T-helper 1 cell treated with Interleukin-12 subunit alpha and Interleukin-12 subunit beta and Interleukin-4 antibody, amounts not matched to agents 30 ng/mL and 1 ng/mL, for 36 hours (primary cell): ENCODE data around the gene NT5DC1. TPM values are rescaled to one million over a fixed set of nuclear protein-coding genes. Genes with fewer than 3 reads are reported as not detected.

Source experiments
- intact Hi-C: fragments of 100-400 bp; cut with micrococcal nuclease; formaldehyde crosslinking; loops from one replicate; pipeline ENCODE4 v1.15.1; 2024
- total RNA-seq: library from RNA; stranded (reverse); gene quantifications from 2 replicates; pipeline ENCODE4 v1.2.3, GENCODE V29; 2022

The NT5DC1 gene
- total RNA-seq, 1 donor from 2014 or later = 34.4 TPM

DNA sequence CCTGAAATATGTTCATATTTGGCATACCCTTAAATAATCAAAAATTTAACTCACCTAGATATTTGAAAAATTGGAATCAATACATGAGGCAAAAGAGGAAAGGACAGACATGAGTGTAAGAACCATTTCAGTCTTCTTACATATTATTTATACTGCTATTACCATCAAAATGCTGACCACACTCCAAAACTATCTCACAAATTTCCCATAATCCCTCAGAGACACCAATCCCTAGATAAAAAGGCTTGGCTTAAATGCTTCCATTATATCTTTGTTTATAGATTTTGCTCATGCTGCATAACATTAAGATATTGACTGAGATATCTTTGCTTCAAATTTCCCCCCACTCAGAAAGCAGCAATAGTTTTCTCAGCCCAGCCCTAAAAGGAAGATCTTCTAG lies 11.7 kb upstream of the NT5DC1 start:
- intact Hi-C loops = no loop called here

DNA sequence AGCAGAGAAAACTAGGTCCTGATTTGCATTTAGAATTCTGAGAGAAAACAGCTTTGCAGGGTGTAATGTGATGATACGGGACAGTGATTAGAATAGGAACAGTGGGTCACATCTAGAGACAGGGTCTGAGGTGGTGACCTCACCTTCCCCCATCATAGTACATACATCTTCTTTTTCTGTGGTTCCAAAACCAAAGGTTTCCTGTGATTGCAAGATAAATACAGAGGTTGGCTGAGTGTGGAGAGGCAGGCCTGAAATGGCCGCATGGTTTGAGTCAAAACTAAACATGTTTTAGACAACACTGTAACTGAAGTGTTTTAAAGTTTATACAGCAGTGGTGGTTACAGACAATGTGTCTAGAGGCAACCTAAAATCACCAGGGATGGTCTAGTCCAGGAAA lies 10.4 kb upstream of the NT5DC1 start:
- intact Hi-C loops = no loop called here

DNA sequence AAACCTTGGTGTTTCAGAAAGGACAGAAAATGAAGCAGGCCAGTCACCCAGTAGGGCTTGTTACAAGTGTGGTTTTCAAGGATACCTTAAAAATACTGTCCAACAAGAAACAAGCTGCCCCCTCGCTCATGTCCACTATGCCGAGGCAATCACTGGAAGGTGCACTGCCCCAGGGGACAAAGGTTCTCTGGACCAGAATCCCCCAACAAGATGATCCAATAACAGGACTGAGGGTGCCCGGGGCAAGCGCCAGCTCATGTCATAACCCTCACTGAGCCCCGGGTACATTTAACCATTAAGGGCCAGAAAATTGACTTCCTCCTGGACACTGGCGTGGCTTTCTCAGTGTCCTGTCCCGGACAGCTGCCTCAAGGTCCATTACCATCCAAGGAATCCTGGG lies 6.6 kb upstream of the NT5DC1 start:
- intact Hi-C loops = no loop called here

DNA sequence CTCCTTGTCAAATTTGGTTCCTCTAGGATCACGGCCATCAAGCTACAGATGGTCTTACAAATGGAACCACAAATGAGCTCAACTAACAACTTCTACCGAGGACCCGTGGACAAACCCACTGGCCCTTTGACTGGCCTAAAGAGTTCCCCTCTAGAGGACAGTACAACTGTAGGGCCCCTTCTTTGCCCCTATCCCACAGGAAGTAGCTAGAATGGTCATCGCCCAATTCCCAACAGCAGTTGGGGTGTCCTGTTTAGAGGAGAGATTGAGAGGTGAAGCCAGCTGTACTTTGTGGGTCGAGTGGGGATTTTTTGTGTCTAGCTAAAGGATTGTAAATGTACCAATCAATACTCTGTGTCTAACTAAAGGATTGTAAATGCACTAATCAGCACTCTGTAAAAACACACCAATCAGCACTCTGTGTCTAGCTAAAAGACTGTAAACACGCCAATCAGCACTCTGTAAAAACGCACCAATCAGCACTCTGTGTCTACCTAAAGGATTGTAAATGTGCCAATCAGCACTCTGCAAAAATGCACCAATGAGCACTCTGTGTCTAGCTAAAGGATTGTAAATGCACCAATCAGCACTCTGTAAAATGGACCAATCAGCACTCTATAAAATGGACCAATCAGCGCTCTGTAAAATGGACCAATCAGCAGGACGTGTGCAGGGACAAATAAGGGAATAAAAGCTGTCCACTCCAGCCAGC lies 4.4 kb upstream of the NT5DC1 start:
- intact Hi-C loops = loop anchor here (2.0 kb wide), 1 partner anchor 1347 kb away; no protein-coding TSS in a partner anchor

DNA sequence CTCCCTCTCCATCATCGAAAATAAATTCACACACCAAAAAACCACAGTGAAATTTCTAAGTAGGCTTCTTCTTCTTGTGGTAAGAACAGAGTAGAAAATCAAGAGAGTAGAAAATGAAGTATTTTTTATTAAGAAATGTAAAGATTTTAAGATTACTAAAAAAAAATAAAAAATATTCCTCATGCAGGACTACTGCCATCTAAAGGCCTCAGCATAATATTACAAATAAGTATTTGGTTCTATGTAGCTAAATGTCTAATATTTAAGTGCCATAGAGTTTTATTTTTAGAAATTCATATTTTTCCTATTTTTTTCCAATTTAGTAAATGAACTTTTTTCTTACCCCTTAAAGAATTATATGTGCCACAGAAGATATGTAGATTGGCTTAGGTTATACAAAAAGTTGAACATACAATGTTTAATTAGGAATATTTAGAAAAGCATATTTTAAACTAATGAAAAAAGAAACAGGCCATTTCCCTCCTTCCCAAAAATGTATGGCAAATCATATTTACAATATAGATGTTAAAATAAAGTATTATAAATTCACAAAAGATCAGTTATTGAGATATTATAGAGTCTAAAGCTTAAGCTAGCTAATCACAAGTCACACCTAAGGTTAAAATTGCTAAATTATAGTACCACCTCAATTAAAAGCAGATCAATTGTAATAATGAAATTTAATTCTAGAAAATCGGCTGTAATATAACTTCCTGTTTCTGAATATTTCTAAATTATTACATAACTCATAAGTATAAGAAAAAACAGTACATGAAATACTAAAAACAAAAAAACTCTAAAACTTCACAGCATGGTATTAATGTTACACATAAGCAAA lies 3.5 kb upstream of the NT5DC1 start:
- intact Hi-C loops = loop anchor here (1.0 to 2.0 kb wide), 2 partner anchors 86 to 1348 kb away; no protein-coding TSS in a partner anchor

DNA sequence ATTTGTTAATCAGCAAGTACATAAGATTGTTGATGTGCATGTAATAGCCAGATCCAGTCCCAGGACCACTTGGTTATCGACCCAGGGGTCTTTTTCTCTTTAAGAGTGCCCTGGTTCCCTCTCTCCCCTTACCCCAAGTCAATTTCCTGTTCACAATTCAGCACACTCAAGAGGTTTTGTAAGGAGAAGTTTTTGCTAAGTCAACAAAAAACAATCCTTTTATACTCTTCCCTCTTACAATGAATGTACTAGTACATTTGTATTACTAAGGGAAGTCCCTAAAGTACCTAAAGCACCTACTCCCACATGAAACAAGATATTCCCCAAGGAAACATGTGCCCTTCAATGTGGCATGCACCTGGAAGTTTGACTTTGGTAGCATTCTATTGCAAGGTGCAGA lies 1.6 kb upstream of the NT5DC1 start:
- intact Hi-C loops = no loop called here

DNA sequence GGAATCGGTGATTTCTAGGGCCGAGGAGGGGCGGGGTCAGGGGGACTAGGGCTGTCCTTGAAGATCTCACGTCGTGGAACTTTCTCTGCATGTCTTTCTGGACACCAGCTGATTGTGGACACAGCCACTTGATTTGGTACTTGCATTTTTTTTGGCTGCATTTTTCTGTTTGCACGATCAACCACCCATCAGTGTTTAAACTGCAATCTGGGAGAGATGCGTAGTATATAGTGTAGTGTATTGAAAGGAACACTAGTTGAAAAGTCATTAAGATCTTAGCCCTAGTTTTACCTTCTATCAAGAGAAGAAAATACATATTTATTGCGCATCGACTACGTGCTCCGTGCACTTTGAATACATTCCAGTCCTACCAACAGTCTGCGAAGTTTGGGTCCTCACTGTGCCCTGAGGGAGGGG lies 657 bp downstream of the NT5DC1 start:
- intact Hi-C loops = loop anchor here (1.0 to 5.0 kb wide), 10 partner anchors 8 to 1576 kb away; partner anchors contain the start of genes CALHM6, GOPC, KPNA5 and NUS1

DNA sequence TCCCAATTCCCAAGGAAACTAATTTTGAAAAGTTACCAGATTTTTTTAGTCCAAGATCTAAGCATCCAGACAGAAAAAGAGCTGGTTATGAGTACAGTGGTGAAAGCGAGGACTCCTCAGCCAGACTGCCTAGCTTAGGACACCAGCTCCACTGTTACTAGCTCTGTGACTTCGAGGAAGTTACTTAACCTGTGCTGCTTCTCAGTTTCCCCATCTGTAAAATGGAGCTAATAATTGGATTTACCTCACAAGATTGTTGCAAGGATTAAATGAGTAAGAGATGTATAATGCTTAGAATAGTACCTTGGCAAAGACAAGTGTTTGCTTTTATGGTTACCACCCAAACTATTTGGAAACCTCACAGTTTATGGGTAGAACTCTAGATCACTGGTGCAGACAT lies 1.1 kb downstream of the NT5DC1 start:
- intact Hi-C loops = loop anchor here (1.0 to 5.0 kb wide), 10 partner anchors 8 to 1576 kb away; partner anchors contain the start of genes CALHM6, GOPC, KPNA5 and NUS1

DNA sequence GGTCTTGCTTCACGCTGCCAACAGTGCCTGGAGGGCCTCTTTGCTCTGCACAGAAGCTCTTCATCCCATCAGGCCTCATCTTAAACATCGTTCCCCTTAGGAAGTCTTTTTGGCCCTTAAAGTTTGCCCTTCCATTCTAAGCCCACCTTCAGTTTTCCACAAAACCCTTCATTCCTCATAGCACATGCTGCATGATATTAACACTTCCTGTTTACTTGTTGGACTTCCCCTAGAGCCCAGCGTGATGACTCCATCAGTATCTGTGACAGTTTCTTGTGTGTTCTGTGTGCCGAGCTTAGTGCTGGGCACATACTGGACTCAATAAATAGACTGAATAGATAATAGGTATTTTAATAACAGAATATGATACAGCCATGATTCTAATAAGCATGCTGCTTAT lies 2.2 kb downstream of the NT5DC1 start:
- intact Hi-C loops = loop anchor here (5.0 kb wide), 4 partner anchors 359 to 1574 kb away; partner anchors contain the start of genes CALHM6, GOPC and NUS1

DNA sequence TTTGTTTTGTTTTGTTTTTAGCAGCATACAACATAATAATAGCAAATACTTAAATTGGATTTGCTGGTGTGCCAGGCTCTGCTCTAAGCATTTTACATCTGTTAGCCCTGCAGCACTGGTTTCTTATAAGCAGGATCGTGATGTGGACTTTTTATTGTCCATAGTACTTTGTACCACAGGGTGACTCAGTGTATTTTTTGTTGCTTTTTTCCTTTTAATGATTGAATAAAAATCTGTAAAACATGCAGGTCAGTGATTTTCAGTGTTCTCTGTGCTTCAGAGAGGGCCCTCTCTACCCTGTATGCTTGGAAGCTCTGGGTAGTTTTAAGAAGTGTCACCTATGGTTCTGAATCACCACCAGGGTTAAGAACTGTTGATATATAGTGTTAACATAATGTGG lies 4.0 kb downstream of the NT5DC1 start:
- intact Hi-C loops = loop anchor here (5.0 kb wide), 4 partner anchors 358 to 1573 kb away; partner anchors contain the start of genes CALHM6, GOPC and NUS1

DNA sequence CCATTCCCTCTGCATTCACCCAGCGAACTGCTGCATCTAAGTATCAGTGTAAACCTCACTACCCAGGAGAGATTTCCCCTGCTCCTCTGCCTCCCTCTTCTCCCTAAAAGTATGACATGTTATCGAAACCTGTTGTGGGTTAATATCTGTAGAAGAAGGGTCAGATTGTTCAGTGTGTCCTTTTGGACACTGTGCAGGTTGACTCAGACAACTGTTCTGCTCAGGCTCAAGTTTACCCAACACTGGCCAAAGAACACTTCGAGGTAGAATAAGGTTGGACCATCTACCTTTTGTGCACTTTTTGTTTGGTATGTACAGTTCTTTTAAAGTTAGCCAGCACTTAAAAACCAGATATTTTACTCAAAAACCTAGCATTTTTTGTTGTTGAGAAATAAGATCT lies 4.6 kb downstream of the NT5DC1 start:
- intact Hi-C loops = no loop called here

DNA sequence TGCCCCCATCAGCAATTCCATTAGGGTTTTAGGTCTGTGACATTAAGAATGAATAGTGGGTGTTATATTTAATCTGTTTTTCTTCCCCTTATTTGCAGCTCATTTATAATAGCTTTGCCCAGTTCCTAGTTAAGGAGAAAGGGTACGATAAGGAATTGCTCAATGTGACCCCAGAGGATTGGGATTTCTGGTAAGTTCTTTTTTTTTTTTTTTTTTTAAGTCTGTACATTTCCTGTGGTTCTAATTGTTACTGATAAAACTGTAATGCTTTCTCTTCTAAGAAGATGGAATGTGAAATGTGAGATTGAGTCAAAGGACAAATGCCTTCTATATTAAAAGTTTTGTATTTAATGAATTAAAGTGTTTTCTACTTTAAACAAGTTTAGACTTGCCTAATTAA lies 5.5 kb downstream of the NT5DC1 start:
- intact Hi-C loops = no loop called here

DNA sequence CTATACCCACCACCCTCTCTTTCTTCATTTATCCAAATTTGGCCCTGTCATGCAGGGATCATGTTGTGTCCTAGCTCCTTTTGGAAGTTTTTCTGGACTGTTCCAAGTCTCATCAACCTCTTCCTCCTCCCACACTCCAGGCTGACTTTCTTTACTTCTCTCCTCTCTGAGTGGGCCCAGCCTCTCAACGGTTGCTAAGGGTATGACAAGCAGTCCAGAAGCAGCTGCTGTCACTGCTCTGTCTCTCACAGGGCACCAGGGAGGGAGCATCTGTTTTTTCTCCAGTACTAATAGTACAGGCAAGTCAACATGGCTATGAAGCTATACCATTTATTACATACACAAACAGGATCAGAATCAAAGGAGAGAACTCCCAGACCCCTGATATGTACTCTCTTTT lies 8.2 kb downstream of the NT5DC1 start:
- intact Hi-C loops = loop anchor here (1.0 kb wide), 1 partner anchor 8 kb away; no protein-coding TSS in a partner anchor

DNA sequence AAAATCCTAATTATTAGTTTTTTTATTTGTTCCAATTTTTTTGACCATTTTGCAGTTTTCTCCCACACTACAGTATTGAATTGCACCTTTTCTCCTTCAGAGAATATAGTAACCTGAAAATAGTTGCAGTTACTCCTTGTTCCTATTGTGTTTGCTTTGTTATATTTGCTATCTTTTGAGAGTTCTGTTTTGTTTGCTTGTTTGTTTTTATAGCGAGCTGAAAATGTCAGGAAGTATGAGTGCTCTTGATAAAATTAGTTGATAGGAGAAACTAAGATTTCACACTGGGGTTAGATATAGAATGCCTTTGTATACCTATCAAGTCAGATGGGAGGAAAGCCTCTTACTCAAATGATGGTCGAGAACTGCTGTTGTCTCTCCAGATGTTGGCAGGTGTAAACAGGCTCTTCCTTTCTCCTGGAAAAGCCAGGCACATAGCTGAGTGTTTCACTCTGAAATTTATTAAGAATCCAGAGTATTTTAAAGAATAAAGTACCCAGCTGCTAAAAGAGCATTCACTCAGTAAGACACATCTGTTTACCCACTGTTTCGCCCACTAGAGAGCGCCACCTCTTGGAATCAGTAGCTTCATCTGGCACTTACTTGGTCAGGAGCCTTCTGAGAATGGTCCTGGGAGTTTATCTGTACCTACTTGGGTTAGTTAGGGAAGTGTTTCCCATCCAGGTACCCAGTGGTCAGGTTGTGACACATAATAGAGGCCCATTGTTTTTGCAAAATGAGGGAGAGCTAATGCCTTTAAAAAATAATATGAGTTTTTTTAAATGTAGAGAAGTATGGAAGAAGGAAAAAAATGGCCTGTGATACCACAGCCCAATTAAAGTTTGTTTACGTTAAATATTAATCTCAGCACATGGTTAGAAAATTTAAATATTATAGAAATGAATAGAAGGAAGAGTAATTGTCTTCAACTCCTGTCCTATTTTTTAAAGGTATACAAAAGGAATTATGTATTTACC lies 11.2 kb downstream of the NT5DC1 start:
- intact Hi-C loops = no loop called here

DNA sequence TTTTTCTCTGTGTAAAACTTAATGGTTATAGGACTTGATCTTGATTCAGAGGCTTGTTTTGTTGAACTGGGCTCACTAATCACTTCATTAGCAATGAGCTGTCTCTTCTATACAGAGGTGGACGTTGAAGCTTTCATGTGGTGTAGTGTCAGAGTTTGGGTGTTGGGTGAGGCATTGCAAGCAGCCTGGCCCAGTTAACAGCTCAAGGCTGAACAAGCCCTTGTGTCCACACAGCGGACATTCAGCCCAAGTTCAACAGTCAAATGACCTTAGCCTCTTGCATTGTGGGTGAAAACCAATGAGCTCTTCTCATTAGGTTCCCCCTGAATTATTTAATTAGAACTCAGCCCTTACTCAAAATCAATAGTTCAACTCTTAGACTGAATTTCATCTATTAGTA lies 12.7 kb downstream of the NT5DC1 start:
- intact Hi-C loops = no loop called here

DNA sequence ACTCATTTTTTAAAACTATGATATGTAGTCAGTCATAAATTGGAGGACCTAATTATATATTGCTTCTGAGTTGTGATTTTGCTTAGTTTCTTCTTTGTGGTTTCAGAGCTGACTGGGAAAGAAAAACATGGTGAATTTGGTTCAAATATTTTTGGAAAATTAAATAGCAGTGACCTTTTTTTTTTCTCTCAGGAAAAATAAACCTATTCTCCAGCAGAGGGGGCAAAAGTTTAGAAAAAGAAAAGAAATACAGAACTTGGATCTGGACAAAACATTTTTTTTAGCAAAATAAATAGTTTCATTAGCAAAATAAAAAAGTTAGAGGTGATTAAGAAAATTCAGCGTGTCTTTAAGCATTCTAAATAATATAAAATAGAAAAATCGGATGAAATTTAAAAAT lies 15.1 kb downstream of the NT5DC1 start:
- intact Hi-C loops = no loop called here

DNA sequence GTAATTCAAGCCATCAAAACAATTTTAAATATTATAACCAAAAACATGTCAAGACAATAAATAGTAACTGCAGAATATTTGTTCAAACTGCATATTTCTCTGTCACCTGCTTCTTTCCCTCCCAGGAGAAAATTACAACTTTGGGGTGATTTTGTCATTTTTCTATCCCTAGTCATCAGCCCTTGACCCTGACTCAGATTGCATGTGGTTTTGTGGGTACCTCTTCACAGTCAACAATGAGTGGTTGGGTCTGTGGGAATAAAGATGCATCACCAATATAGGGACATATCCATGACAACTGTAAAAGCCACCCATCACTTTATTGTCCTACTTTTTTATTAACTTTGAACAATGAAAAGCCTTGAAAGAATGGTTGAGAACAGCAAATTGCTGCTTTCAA lies 18.0 kb downstream of the NT5DC1 start:
- intact Hi-C loops = no loop called here

DNA sequence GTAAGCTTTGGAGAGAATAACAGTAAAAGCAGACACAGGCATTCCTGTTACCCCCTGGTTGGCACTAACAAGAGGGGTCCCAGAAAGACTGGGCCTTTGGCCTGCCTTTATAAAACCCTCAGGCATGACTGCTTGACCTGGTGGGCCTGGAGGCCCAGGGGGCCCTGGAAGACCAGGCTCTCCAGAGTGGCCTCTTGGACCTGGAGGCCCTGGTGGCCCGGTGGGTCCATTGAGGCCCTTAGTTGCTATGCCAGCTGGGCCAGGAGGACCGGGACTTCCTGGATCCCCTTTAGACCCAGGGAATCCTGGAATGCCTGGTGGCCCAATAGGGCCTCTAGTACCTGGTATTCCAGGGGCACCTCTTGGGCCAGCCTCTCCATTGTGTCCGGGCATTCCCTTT lies 19.8 kb downstream of the NT5DC1 start:
- intact Hi-C loops = no loop called here

DNA sequence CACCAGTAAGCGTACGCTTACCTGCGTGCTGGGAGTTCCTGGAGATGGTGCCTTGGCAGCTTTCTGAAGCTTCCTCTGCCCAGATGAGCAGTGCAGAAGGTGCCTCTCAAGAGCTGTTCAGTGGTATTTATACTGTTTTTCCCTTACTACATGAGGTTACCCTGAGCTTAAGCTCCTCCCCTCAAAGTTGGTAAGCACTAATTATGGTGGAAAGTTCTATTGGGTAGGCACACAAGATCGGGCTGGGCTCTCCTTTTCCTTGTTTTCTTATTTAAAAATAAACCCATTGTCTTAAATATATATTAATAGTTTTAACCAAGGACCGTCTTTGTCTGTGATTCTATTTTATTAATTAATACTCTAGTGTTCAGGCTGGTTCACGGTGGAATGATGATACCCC lies 25.4 kb downstream of the NT5DC1 start, which contains the start of gene COL10A1:
Gene COL10A1, minus strand, starts transcription at position 101 of the 400 bp plus-strand sequence. CDS start 640 bp downstream, outside the sequence.
- intact Hi-C loops = no loop called here

DNA sequence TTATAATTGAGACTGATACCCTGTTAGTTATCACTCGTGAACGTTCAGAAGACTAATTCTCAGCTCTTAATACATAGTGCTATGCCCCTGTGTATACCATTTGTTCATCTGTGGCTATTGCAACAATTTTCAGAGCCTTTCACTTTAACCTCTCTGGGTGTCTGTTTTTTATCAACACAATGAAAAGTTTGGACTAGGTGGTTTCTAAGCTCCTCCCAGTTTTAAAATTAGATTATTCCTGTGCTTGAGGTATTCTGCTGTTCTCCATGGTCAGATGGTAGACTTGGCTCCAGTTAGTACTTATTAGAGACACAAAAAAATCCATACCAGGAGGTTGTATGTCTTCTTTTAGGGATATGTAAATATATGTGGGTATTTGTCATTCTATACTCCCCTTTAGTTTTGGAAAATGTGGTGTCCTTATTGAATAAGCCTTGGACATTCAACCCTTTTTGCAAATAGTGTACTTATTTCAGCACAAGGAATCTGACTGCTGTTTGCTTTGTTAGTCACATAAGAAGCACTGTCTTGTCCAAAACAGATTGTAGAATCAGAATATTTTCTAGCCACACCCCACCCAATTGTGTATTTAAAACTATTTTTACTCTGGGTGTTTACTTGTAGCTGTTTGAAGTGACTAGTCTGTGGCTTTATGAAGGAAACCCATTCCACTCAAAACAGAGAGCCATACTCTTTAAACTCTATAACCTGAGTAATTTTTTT lies 27.3 kb downstream of the NT5DC1 start:
- intact Hi-C loops = no loop called here
